ENCODE data around the gene AP2A2.

DNA sequence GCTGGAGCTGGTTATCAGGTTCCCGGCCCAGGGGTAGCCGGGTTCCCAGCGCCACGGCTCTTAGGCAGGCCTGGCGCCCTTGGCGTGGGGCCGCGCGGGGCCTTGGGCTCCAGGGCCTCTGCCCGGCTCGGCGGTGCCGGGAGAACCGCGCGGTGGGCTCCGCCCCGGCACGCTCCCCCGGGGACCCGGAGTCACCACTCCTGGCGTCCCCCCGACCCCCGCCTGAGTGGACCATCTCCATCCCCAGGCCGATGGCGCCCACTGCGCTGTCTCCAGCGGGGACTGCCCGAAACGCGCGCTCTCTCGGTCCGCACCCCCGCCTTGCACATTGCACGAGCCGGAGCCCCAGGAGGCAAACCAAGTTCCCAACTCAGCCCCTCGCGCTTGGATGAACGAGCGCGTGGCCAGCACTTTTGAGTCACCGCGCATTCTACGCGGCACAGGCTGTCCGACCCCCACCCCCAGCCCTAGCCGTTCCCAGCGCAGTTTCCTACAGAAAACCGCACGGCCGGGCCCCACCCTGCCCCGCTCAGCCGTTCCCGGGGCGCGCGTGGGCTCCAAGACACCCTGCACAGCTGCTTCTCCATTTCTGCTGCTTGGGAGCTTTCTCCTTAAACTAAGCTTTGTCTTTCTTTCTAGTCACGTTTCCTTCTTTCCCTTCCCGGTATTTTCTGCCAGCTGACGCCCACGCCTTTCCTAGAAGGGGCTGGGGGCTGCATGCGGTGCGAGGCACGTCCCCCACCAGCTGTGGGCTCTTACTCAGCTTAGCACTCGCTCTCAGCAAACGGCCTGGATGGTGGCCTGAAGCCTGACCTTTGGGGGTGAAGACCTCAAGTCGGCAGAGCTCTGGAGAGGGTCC lies 14.4 kb upstream of the AP2A2 start:
- TF ChIP-seq ZNF785 (tag by site-specific recombination; IDR thresholded peaks at IDR 0.05), result no peak
- TF ChIP-seq, protein P1, sequence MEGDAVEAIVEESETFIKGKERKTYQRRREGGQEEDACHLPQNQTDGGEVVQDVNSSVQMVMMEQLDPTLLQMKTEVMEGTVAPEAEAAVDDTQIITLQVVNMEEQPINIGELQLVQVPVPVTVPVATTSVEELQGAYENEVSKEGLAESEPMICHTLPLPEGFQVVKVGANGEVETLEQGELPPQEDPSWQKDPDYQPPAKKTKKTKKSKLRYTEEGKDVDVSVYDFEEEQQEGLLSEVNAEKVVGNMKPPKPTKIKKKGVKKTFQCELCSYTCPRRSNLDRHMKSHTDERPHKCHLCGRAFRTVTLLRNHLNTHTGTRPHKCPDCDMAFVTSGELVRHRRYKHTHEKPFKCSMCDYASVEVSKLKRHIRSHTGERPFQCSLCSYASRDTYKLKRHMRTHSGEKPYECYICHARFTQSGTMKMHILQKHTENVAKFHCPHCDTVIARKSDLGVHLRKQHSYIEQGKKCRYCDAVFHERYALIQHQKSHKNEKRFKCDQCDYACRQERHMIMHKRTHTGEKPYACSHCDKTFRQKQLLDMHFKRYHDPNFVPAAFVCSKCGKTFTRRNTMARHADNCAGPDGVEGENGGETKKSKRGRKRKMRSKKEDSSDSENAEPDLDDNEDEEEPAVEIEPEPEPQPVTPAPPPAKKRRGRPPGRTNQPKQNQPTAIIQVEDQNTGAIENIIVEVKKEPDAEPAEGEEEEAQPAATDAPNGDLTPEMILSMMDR (tag by site-specific recombination; IDR thresholded peaks at IDR 0.05), result no peak
